ENCODE results near the gene WDFY4.

- TF ChIP-seq, protein P1, sequence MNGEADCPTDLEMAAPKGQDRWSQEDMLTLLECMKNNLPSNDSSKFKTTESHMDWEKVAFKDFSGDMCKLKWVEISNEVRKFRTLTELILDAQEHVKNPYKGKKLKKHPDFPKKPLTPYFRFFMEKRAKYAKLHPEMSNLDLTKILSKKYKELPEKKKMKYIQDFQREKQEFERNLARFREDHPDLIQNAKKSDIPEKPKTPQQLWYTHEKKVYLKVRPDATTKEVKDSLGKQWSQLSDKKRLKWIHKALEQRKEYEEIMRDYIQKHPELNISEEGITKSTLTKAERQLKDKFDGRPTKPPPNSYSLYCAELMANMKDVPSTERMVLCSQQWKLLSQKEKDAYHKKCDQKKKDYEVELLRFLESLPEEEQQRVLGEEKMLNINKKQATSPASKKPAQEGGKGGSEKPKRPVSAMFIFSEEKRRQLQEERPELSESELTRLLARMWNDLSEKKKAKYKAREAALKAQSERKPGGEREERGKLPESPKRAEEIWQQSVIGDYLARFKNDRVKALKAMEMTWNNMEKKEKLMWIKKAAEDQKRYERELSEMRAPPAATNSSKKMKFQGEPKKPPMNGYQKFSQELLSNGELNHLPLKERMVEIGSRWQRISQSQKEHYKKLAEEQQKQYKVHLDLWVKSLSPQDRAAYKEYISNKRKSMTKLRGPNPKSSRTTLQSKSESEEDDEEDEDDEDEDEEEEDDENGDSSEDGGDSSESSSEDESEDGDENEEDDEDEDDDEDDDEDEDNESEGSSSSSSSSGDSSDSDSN (CRISPR knock-in tag; IDR thresholded peaks at IDR 0.05) = no peak
- no peak for TF ChIP-seq GABPA (IDR thresholded peaks at IDR 0.05; ENCODE audit: low read depth, low read length)
- no peak for TF ChIP-seq GABPA (CRISPR knock-in tag; IDR thresholded peaks at IDR 0.05; ENCODE audit: low read depth)
- TF ChIP-seq, protein P2, sequence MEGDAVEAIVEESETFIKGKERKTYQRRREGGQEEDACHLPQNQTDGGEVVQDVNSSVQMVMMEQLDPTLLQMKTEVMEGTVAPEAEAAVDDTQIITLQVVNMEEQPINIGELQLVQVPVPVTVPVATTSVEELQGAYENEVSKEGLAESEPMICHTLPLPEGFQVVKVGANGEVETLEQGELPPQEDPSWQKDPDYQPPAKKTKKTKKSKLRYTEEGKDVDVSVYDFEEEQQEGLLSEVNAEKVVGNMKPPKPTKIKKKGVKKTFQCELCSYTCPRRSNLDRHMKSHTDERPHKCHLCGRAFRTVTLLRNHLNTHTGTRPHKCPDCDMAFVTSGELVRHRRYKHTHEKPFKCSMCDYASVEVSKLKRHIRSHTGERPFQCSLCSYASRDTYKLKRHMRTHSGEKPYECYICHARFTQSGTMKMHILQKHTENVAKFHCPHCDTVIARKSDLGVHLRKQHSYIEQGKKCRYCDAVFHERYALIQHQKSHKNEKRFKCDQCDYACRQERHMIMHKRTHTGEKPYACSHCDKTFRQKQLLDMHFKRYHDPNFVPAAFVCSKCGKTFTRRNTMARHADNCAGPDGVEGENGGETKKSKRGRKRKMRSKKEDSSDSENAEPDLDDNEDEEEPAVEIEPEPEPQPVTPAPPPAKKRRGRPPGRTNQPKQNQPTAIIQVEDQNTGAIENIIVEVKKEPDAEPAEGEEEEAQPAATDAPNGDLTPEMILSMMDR (CRISPR knock-in tag; IDR thresholded peaks at IDR 0.05) = no peak
- TF ChIP-seq MAFK (conservative IDR thresholded peaks at IDR 0.05 in 1 of 2, IDR thresholded peaks at IDR 0.05 in 1 of 2; ENCODE audit: low read length in 2 of 2) = no peak
- no peak for TF ChIP-seq MZF1 (CRISPR knock-in tag; IDR thresholded peaks at IDR 0.05; ENCODE audit: borderline replicate concordance)
- no peak for TF ChIP-seq KAT8 (CRISPR knock-in tag; IDR thresholded peaks at IDR 0.05)
- TF ChIP-seq CBX2 (IDR thresholded peaks at IDR 0.05; ENCODE audit: low read depth, low read length) = no peak
- TF ChIP-seq CBX2 (CRISPR knock-in tag; IDR thresholded peaks at IDR 0.05; ENCODE audit: low read depth) = no peak
- TF ChIP-seq TARDBP (CRISPR knock-in tag; IDR thresholded peaks at IDR 0.05) = no peak
- no peak for TF ChIP-seq ZBTB43 (CRISPR knock-in tag; conservative IDR thresholded peaks at IDR 0.05)
- no peak for TF ChIP-seq TCF12 (IDR thresholded peaks at IDR 0.05)
- no peak for TF ChIP-seq TCF12 (CRISPR knock-in tag; IDR thresholded peaks at IDR 0.05)
- no peak for TF ChIP-seq GLI4 (CRISPR knock-in tag; IDR thresholded peaks at IDR 0.05; ENCODE audit: borderline replicate concordance)
Measured at GRCh38 chr10:48820231-48820630, 135.6 kb downstream of the WDFY4 start.

All from HepG2 (cell line).